K562 (cell line): ENCODE measurements around the gene PRSS56.

Source experiments
- ATF2 ChIP-seq: sonication (generic); formaldehyde crosslinking; IDR thresholded peaks from 2 replicates; pipeline ENCODE4 v1.8.1; 2022; ENCODE audit warnings: missing genetic modification reagents
- CTCF ChIP-seq, 3 experiments: IDR thresholded peaks in 2 of 3; conservative IDR thresholded peaks in 1 of 3; 2 replicates each; pipeline ENCODE4 v1.5.1; 2011 to 2012; ENCODE audit warnings: low read length in 3 of 3, mild to moderate bottlenecking in 3 of 3, control low read depth in 2 of 3, improper control_type of control experiment in 1 of 3, inconsistent platforms in 1 of 3, low read depth in 1 of 3, mixed read lengths in 1 of 3, moderate library complexity in 1 of 3; ENCODE audit not compliant: insufficient read depth in 2 of 3
- MED1 ChIP-seq: sonication (generic); formaldehyde crosslinking; IDR thresholded peaks from 2 replicates; pipeline ENCODE4 v1.8.1; 2023; ENCODE audit warnings: missing genetic modification reagents, borderline replicate concordance
- NFIC ChIP-seq: fragments of 450-650 bp; IDR thresholded peaks from 2 replicates; pipeline ENCODE4 v1.6.1; 2017; ENCODE audit warnings: mild to moderate bottlenecking, inconsistent platforms
- TCFL5 ChIP-seq: fragments of 250-450 bp; sonication (Bioruptor Pico); conservative IDR thresholded peaks from 2 replicates; pipeline ENCODE4 v1.6.1; 2021; ENCODE audit warnings: mild to moderate bottlenecking, moderate library complexity, matching md5 sums
- TF ChIP-seq, protein P1 (sequence below): sonication (generic); formaldehyde crosslinking; IDR thresholded peaks from 2 replicates; pipeline ENCODE4 v1.8.0; 2022; ENCODE audit warnings: missing genetic modification reagents, mild to moderate bottlenecking, borderline replicate concordance

GRCh38 chr2:232563580-232563979 is 43.4 kb downstream of the PRSS56 start:
- no peak for TF ChIP-seq MED1 (CRISPR knock-in tag)
- no peak for TF ChIP-seq TCFL5 (CRISPR knock-in tag)
- TF ChIP-seq NFIC = no peak
- no peak for TF ChIP-seq CTCF (IDR thresholded peaks at IDR 0.05 in 2 of 3, conservative IDR thresholded peaks at IDR 0.05 in 1 of 3; ENCODE audit: insufficient read depth in 2 of 3, low read depth in 1 of 3, low read length in 3 of 3)
- TF ChIP-seq, protein P1, sequence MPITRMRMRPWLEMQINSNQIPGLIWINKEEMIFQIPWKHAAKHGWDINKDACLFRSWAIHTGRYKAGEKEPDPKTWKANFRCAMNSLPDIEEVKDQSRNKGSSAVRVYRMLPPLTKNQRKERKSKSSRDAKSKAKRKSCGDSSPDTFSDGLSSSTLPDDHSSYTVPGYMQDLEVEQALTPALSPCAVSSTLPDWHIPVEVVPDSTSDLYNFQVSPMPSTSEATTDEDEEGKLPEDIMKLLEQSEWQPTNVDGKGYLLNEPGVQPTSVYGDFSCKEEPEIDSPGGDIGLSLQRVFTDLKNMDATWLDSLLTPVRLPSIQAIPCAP = no peak
- no peak for TF ChIP-seq ATF2
